GM18502 (cell line): ENCODE data around the gene TRAK1.

Experiments
- ATAC-seq: cut with Tn5 transposase; IDR thresholded peaks from one replicate; pipeline ENCODE4 v1.9.1; 2021; ENCODE audit warnings: mild to moderate bottlenecking; ENCODE audit not compliant: unreplicated experiment, poor library complexity

Gene TRAK1

GRCh38 chr3:42067326-42067725 is 23.8 kb upstream of the TRAK1 start:
- ATAC-seq, result peak; percentile 82

DNA sequence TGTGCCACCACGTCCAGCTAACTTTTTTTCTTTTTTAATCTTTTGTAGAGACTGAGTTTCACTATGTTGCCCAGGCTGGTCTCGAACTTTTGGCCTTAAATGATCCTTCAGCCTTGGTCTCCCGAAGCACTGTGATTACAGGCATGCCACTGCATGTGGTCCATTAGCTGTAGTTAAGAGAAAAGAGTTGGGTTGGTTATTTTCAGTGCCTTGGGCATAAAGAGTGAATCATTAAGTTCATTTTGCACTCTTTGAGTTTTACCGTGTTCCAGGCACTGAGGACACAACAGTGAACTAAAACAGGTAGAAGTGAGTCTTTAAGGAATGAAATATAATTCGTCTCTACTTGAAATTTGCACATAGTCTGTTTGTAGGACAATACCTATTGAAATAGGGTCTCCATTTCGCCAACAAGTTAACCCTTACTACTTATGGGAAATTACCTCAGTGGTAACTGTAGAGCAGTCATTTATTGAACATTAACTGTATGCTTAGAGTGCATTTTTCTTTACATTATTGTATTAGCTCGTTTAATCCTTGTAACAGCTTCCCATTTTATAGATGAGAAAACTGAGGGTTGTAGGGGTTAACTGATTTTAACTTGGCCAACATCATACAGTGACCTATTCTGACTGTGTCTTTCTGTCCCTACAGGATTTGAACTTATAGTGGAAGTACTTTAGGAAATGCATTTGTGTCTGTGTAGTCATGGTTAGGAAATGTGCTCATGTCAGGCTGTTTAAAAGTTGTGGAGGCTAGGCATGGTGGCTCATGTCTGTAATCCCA is 22.7 kb upstream of the TRAK1 start:
- no peak for ATAC-seq

DNA sequence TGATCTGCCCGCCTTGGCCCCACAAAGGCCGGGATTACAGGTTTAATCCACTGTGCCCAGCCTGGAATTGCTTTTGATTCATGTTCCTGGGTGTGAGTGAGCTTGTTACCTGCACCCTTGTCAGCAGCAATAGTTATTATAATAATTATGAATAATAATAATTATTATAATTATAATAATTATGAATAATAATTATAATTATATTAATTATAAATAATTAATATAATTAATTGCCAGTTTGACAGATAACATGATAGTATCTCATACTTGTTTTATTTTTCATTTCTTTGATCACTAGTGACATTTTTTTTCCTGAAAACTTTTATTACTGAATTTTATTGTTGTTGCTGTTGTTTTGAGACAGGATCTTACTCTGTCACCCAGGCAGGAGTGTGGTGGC is 21.1 kb upstream of the TRAK1 start:
- no peak for ATAC-seq

DNA sequence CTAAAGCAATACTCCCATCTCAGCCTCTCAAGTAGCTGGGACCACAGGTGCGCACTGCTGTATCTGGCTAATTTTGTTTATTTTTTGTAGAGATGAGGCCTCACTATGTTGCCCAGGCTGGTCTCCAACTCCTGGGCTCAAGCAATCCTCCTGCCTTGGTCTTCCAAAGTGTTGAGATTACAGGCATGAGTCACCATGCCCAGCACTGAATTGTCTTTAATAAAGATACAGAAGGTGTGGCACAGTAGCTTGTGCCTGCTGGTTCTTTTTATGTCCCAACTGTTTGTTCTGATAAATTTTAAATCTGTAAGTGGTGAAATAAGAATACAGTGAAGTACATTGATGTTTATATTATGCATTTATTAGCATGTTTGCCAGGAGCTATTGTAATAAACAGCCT is 20.6 kb upstream of the TRAK1 start:
- no peak for ATAC-seq

- no peak for ATAC-seq
Measured at GRCh38 chr3:42071904-42072812, 19.0 kb upstream of the TRAK1 start.

DNA sequence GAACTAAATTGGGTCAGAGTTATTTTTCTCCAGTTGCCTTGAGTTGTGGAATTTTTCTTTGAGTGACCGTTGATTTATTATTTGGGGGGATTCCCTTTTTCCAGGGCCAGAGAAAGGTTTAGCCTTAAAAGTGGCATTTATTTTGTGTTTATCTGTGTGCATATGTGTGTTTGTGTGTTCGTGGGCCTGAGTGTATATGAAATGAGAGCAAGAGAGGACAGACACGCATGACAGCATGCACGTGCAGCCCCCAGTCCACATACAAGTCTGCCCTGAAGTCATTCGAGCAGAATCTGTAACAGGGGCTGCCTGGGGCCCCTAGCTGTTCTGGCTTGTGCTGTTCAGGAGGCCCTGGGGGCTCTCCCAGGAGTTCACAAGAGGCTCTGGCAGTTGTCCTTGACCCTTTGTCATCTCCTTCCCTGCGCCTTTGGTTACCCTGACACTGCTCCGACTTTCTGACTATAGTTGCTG is 18.3 kb upstream of the TRAK1 start:
- ATAC-seq, result no peak

GRCh38 chr3:42077785-42078184 is 13.4 kb upstream of the TRAK1 start:
- no peak for ATAC-seq

DNA sequence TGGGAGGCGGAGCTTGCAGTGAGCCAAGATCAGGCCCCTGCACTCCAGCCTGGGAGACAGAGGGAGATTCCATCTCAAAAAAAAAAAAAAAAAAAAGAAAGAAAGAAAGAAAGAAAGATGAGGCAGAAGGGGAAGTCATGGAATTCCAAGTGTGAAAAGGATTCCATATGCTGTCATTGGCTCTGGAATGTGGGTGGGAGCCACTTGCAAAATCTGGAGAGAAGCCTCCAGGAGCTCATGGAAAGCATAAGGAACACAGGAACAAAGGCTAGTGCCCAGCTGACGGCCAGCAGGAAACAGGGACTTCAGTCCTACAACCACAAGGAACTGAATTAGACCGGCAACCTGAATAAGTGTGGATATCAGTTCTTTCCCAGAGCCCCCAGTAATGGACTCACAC is 12.5 kb upstream of the TRAK1 start:
- ATAC-seq, result no peak

DNA sequence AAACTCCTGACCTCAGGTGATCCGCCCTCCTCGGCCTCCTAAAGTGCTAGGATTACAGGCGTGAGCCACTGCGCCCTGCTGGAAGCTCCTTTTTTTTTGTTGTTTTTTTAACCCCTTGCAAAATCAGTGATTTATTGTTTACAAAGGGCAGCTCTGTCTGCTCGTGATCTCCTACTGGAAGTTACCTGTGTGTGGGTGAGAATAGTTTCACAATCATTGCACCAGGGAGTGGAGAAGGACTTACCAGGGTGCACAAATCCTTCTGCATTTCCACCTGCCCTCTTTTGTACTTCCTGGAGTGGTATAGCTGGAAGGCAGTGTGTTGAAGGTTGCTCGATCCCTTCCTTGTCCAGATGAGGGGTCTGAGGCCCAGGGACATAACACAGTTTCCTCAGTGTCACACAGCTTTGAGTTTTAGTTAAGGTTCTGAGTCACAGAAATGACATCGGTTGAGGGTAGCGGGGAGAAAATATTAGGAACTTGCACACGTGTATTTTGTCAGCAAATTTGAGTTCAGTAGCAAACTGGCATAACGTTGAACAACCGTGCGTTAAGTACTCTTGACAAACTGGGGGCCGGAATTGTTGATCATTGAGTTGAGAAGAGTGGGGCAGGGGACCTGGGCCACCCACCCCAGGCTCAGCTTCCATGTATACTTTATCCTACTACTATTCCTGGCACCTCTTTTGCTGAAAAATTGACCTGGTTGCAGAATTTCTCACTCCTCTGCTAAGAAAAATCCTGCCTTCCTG is 11.3 kb upstream of the TRAK1 start:
- no peak for ATAC-seq

DNA sequence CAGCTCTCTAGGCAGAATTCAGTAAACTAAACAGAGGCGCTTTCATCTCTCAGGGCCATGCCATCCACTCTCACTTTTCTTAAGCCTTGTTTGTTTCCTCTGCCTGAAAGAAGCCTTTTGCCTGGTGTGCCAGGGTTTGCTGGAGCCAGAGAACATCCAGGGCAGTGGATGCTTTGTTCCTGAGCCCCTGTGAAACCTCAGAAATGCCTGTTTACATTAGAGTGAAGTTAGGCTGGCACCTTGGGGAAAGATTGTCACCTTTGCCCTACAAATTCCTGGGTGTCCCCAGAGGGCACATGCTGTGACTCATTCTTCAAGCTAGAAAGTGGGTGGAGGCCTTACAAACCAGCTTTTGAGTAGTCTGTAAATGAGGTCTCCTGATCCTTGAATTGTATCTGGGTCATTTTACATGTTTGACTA is 10.7 kb upstream of the TRAK1 start:
- no peak for ATAC-seq

DNA sequence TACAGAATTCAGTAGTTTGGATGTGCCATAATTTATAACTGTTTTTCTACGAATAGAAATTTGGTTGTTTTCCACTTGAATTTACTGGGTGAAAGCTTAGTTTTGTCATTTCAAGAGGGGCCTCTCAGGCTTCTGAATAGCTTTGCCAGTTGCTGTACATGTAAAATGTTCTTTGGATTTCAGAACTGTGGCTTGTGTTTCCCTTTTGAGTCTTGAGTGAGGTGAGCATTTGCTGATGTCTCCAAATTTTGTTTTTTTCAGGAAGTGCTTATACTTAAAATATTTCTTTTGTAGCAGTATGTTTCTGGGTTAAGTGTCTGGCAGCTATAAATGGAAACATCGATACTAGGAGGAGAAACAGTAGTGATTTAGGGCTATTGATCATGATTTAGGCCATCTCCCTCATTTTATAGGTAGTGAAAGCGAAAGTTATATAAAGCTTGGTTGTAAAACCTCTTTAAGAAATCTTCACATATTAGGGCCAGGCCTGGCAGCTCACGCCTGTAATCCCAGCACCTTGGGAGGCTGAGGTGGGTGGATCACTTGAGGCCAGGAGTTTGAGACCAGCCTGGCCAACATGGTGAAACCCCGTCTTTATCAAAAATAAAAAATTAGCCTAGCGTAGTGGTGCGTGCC is 9.2 kb upstream of the TRAK1 start:
- ATAC-seq, result no peak

DNA sequence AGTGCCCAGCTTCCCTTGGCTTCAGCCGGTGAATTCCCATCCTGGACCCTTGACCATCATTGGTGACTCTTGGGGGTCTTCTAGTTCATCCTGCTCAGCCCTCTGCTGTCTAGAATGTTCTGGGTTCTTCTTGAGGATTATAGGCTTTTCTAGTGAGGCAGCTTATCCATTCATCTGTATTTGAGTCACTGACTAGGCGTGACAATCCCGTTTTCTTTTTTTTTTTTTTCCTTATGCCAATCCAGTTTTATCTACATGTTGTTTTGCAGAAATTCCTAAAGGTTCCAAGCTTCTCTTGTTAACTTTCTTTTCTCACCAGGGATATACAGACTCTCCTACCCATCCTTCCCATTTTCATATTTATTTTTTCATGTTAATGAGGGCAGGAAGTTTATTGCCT is 6.6 kb upstream of the TRAK1 start:
- ATAC-seq, result no peak

DNA sequence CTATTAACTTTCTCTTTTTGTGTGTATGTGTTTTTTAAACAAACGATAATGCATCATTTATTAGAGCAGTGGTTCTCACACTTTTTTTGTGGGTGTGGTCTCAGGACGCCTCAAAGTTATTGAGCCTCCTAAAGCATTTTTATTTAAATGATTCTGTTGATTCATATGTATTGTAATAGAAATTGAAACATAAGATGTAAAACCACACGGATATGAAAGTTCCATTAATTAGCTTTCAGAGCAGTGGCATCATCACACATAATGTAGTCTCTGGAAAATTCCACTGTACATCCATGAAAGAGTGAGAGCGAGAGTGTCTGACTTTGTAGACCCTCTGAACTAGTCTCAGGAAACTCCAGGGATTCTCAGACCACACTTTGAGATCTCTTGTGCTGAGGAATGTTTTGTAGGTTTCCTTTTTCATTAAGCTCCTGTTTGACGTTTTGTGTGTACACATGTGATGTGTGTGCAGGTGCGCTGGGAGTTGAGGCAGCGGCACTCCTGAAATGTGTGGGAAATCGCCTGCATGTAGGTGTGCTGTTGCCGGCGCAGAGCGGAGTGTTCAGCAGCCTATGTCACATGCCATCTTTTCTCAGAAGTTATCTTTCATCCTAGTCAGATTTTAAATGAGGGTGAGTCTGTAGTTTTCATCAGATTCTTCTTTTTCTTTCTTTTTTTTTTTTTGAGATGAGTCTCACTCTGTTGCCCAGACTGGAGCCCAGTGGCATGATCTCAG is 5.3 kb upstream of the TRAK1 start:
- no peak for ATAC-seq

- ATAC-seq, result no peak
Measured at GRCh38 chr3:42088803-42089530, 2.2 kb upstream of the TRAK1 start.

GRCh38 chr3:42092006-42092405 is 849 bp downstream of the TRAK1 start:
- no peak for ATAC-seq

- peak; percentile 73 for ATAC-seq
Measured at GRCh38 chr3:42094128-42094527, 3.0 kb downstream of the TRAK1 start.

DNA sequence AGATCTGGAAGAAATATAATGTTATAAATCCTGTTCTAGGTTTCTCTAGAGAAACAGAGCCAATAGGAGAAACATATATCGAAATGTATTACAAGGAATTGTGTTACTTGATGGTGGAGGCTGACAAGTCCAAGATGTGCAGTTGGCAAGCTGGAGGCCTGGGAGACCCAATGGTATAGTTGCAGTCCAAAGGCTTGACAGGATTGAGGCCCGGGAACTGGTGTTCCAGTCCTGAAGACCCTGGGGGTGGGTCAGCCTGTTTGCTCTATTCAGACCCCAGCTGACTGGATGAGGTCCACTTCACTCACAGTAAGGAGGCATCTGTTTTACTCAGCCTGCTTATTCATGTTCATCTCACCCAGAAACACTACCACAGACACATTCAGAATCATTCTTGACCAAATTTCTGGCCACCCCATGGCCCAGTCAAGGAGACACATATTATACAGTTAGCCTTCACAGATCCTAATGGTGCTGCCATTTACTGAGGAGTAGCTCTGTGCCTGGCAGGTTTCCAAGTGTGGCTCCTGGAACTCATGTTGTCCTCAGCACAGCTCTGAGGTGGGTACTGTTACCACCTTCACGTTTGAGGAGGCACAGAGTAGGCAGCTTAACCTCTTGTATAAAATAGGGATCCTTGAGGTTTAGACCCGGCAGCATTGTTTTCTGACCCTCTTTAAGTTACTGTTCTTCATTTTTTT is 3.7 kb downstream of the TRAK1 start:
- ATAC-seq, result no peak

- ATAC-seq, result no peak
Measured at GRCh38 chr3:42095540-42095939, 4.4 kb downstream of the TRAK1 start.
